HCT116 (cell line): ENCODE results near the gene RPL26. TPM values are rescaled to one million over a fixed set of nuclear protein-coding genes. Genes with fewer than 3 reads are reported as not detected.

Source experiments
- ATAC-seq: fragments of 200-7000 bp; cut with Tn5 transposase; 2 replicates; pipeline ENCODE4 v1.9.1; 2020; ENCODE audit warnings: mild to moderate bottlenecking, moderate library complexity
- BruUV-seq: library from RNA; stranded (reverse); fragments of 400-500 nt; replicated peaks from 2 replicates; lab custom pipeline; 2021; lab: Mats Ljungman, UMichigan
- CTCF ChIA-PET: fragments of 300-600 bp; sonication (Branson Sonifier 250); formaldehyde crosslinking; loops from one replicate; lab custom pipeline; 2021; ENCODE audit warnings: antibody characterized with exemption; lab: Charles Lee
- POLR2A ChIA-PET: fragments of 300-600, 350-600 bp; sonication (Branson Sonifier 250); formaldehyde crosslinking; loops from one replicate; lab custom pipeline; 2021; ENCODE audit warnings: antibody characterized with exemption; lab: Charles Lee
- RAD21 ChIA-PET, 2 experiments: fragments of 300-600 bp; sonication (Branson Sonifier 250); formaldehyde crosslinking; loops; one replicate each; lab custom pipeline; 2023; ENCODE audit warnings: low total read pairs in 2 of 2; ENCODE audit not compliant: uncharacterized antibody in 2 of 2, unreplicated experiment in 2 of 2, low non-redundant PET in 1 of 2; lab: Charles Lee
- DNase-seq: peaks from one replicate; pipeline ENCODE4 v3.0.0-alpha.2; 2010; ENCODE audit warnings: low read depth, low spot score
- H2AFZ ChIP-seq: fragments of 200-600 bp; shearing (Covaris generic), sonication (generic); 2 replicates; pipeline ENCODE4 v1.6.1; 2017; ENCODE audit warnings: low read depth, mixed run types, mixed read lengths, antibody characterized with exemption, low read length; ENCODE audit not compliant: poor library complexity, severe bottlenecking
- H3K27ac ChIP-seq: 2 replicates; pipeline ENCODE4 v1.5.1; 2012; ENCODE audit warnings: low read depth, low read length
- H3K27me3 ChIP-seq: fragments of 200-600 bp; sonication (generic); 2 replicates; pipeline ENCODE4 v1.6.1; 2016; ENCODE audit warnings: mixed run types, low read length, mixed read lengths; ENCODE audit not compliant: insufficient read depth
- H3K36me3 ChIP-seq, 2 experiments: fragments of 200-500 bp in 1 of 2; fragments of 200-600 bp in 1 of 2; sonication (Bioruptor generic) in 1 of 2; sonication (generic) in 1 of 2; 2 replicates each; pipeline versions ENCODE4 v1.5.1 to v1.6.1; 2014 to 2016; ENCODE audit warnings: low read length in 2 of 2, inconsistent platforms in 1 of 2, mixed read lengths in 1 of 2, mixed run types in 1 of 2; ENCODE audit not compliant: insufficient read depth in 2 of 2, control insufficient read depth in 1 of 2
- H3K4me1 ChIP-seq, 2 experiments: fragments of 200-600 bp in 1 of 2; sonication (generic) in 1 of 2; 2 replicates each; pipeline versions ENCODE4 v1.5.1 to v1.6.1; 2012 to 2017; ENCODE audit warnings: low read length in 2 of 2, inconsistent platforms in 1 of 2, mild to moderate bottlenecking in 1 of 2, mixed read lengths in 1 of 2, mixed run types in 1 of 2, moderate library complexity in 1 of 2; ENCODE audit not compliant: insufficient read depth in 2 of 2, control insufficient read depth in 1 of 2
- H3K4me2 ChIP-seq: fragments of 200-600 bp; sonication (generic); 2 replicates; pipeline ENCODE4 v1.6.1; 2017; ENCODE audit warnings: mixed run types, low read length, mixed read lengths
- H3K4me3 ChIP-seq, 2 experiments: fragments of 200-600 bp in 1 of 2; sonication (generic) in 1 of 2; replicated peaks in 1 of 2; 2 replicates each; pipeline ENCODE4 v1.5.1; 2011 to 2016; ENCODE audit warnings: low read length in 2 of 2, control low read depth in 1 of 2, low read depth in 1 of 2, mild to moderate bottlenecking in 1 of 2, mixed read lengths in 1 of 2, mixed run types in 1 of 2
- H3K79me2 ChIP-seq: fragments of 200-600 bp; sonication (generic); 2 replicates; pipeline ENCODE4 v1.6.1; 2017; ENCODE audit warnings: mild to moderate bottlenecking, mixed run types, low read length, moderate library complexity, mixed read lengths; ENCODE audit not compliant: insufficient read depth
- H3K9ac ChIP-seq: fragments of 200-600 bp; sonication (generic); 2 replicates; pipeline ENCODE4 v1.6.1; 2016; ENCODE audit warnings: low read length, mixed read lengths
- H3K9me2 ChIP-seq: fragments of 200-600 bp; sonication (generic), shearing (Covaris generic); 2 replicates; pipeline ENCODE4 v1.6.1; 2017; ENCODE audit warnings: mixed run types, mild to moderate bottlenecking, moderate library complexity; ENCODE audit not compliant: insufficient read depth
- H3K9me3 ChIP-seq, 2 experiments: fragments of 200-500 bp in 1 of 2; fragments of 200-600 bp in 1 of 2; sonication (Bioruptor generic) in 1 of 2; sonication (generic) in 1 of 2; 2 replicates each; pipeline ENCODE4 v1.6.1; 2014 to 2017; ENCODE audit warnings: low read length in 2 of 2, mixed read lengths in 2 of 2, inconsistent platforms in 1 of 2, low read depth in 1 of 2, mild to moderate bottlenecking in 1 of 2, mixed run types in 1 of 2, moderate library complexity in 1 of 2; ENCODE audit not compliant: control insufficient read depth in 1 of 2, insufficient read depth in 1 of 2
- H4K20me1 ChIP-seq: fragments of 200-600 bp; sonication (generic), shearing (Covaris generic); 2 replicates; pipeline ENCODE4 v1.6.1; 2017; ENCODE audit warnings: mixed run types, mild to moderate bottlenecking, moderate library complexity; ENCODE audit not compliant: insufficient read depth
- CBX3 ChIP-seq: IDR thresholded peaks from 2 replicates; pipeline ENCODE4 v1.6.1; 2012; ENCODE audit warnings: low read depth
- CTCF ChIP-seq, 3 experiments: fragments of 200-600 bp in 1 of 3; sonication (generic) in 1 of 3; IDR thresholded peaks in 2 of 3; conservative IDR thresholded peaks in 1 of 3; 2 replicates each; pipeline ENCODE4 v1.5.1; 2012 to 2017; ENCODE audit warnings: low read depth in 2 of 3, low read length in 2 of 3, antibody characterized with exemption in 1 of 3, borderline replicate concordance in 1 of 3, control low read depth in 1 of 3, mild to moderate bottlenecking in 1 of 3, mixed read lengths in 1 of 3, mixed run types in 1 of 3, moderate library complexity in 1 of 3; ENCODE audit not compliant: insufficient read depth in 1 of 3
- EGR1 ChIP-seq: IDR thresholded peaks from 2 replicates; pipeline ENCODE4 v1.6.1; 2012; ENCODE audit warnings: low read depth
- ELF1 ChIP-seq: IDR thresholded peaks from 2 replicates; pipeline ENCODE4 v1.6.1; 2012; ENCODE audit warnings: low read depth, borderline replicate concordance
- EZH2 ChIP-seq: fragments of 200-600 bp; sonication (generic); IDR thresholded peaks from 2 replicates; pipeline ENCODE4 v1.6.1; 2017; ENCODE audit warnings: antibody characterized with exemption, mixed run types
- FOSL1 ChIP-seq: IDR thresholded peaks from 2 replicates; pipeline ENCODE4 v1.6.1; 2012; ENCODE audit warnings: low read depth
- MAX ChIP-seq: IDR thresholded peaks from 2 replicates; pipeline ENCODE4 v1.6.1; 2012
- POLR2AphosphoS5 ChIP-seq: IDR thresholded peaks from 2 replicates; pipeline ENCODE4 v1.6.1; 2011; ENCODE audit warnings: mild to moderate bottlenecking, low read depth, low read length, moderate library complexity
- REST ChIP-seq: IDR thresholded peaks from 2 replicates; pipeline ENCODE4 v1.6.1; 2012; ENCODE audit warnings: low read depth
- SRF ChIP-seq: IDR thresholded peaks from 2 replicates; pipeline ENCODE4 v1.6.1; 2012; ENCODE audit warnings: low read depth
- YY1 ChIP-seq: IDR thresholded peaks from 2 replicates; pipeline ENCODE4 v1.6.1; 2011; ENCODE audit warnings: low read length, low read depth, moderate library complexity, mild to moderate bottlenecking; ENCODE audit not compliant: insufficient replicate concordance; ENCODE audit errors: extremely low read depth
- ZBTB33 ChIP-seq: IDR thresholded peaks from 2 replicates; pipeline ENCODE4 v1.6.1; 2011; ENCODE audit warnings: mild to moderate bottlenecking, low read length, moderate library complexity; ENCODE audit not compliant: insufficient replicate concordance; ENCODE audit errors: extremely low read depth
- intact Hi-C: fragments of 100-400 bp; cut with micrococcal nuclease; formaldehyde crosslinking; loops from 2 replicates; pipeline ENCODE4 v1.10.0; 2022
- total RNA-seq: library from RNA; stranded (reverse); gene quantifications from one replicate; pipeline ENCODE4 v1.2.1, GENCODE V29; 2021; ENCODE audit not compliant: unreplicated experiment

RPL26 gene
- total RNA-seq, 1 experiment from 2014 or later = 2,603 TPM

GRCh38 chr17:8430966-8431365 is 48.0 kb upstream of the RPL26 start (continued):
- no peak for TF ChIP-seq CTCF (IDR thresholded peaks at IDR 0.05 in 2 of 3, conservative IDR thresholded peaks at IDR 0.05 in 1 of 3; ENCODE audit: borderline replicate concordance in 1 of 3, insufficient read depth in 1 of 3, low read depth in 2 of 3, low read length in 2 of 3)
- TF ChIP-seq POLR2AphosphoS5 = no peak
- no peak for TF ChIP-seq REST

- no peaks in the 10 kb centered on the region for H3K79me2 ChIP-seq
- no peaks in the 10 kb centered on the region for H3K9me2 ChIP-seq
- no peaks in the 10 kb centered on the region for H3K36me3 ChIP-seq
- no peak overlapping the region for H2AFZ ChIP-seq
- intact Hi-C loops = no loop called here
- RAD21 ChIA-PET = no interaction called here
- H3K27me3 ChIP-seq = no peaks in the 10 kb centered on the region
- no TSS peak for BruUV-seq
- no peaks in the 10 kb centered on the region for H4K20me1 ChIP-seq
- DNase-seq (no peak), ATAC-seq (no peak)
- no peak overlapping the region for H3K27ac ChIP-seq
- H3K4me1 ChIP-seq = peaks cover 0 to 5% of the 10 kb centered on the region in 2 experiments; a peak in 1 of 4 replicates
- CTCF ChIA-PET = interaction anchor here (1.2 kb wide), 1 partner anchor 17 kb away, joined by 3 read pairs; no protein-coding TSS in a partner anchor
- H3K9me3 ChIP-seq = no peaks in the 10 kb centered on the region
- no peak overlapping the region for H3K4me3 ChIP-seq
- H3K9ac ChIP-seq = no peak overlapping the region
- H3K4me2 ChIP-seq = no peak overlapping the region
- POLR2A ChIA-PET = no interaction called here
- TF ChIP-seq EZH2 (no peak), EGR1 (no peak), ELF1 (no peak), CBX3 (no peak), YY1 (no peak), SRF (no peak), MAX (no peak), ZBTB33 (no peak), REST (no peak), FOSL1 (no peak)
Measured at GRCh38 chr17:8426802-8427201, 43.8 kb upstream of the RPL26 start.
